RWPE2 (cell line): Measurements from ENCODE around the gene TRMT61A.

ENCODE experiments used
- ATAC-seq: fragments of 200-7000 bp; cut with Tn5 transposase; 3 replicates; pipeline ENCODE4 v1.9.1; 2021; ENCODE audit warnings: low read depth
- DNase-seq: peaks from one replicate; pipeline ENCODE4 v3.0.0-alpha.2; 2020; ENCODE audit warnings: low spot score
- H3K27ac ChIP-seq: fragments of 450-650 bp; 2 replicates; pipeline ENCODE4 v1.5.1; 2017; ENCODE audit warnings: mild to moderate bottlenecking; ENCODE audit not compliant: poor library complexity, severe bottlenecking
- H3K27me3 ChIP-seq: fragments of 250-450 bp; sonication (Bioruptor Pico); 2 replicates; pipeline ENCODE4 v1.5.1; 2021; ENCODE audit warnings: mild to moderate bottlenecking, moderate library complexity; ENCODE audit not compliant: insufficient read depth, poor library complexity, severe bottlenecking
- H3K36me3 ChIP-seq: fragments of 250-450 bp; sonication (Bioruptor Pico); 2 replicates; pipeline ENCODE4 v1.5.1; 2020; ENCODE audit warnings: low read depth, mild to moderate bottlenecking, moderate library complexity
- H3K4me1 ChIP-seq: fragments of 250-450 bp; sonication (Bioruptor Pico); 2 replicates; pipeline ENCODE4 v1.5.1; 2021; ENCODE audit warnings: mild to moderate bottlenecking, moderate library complexity; ENCODE audit not compliant: insufficient read depth, poor library complexity, severe bottlenecking
- H3K4me3 ChIP-seq: fragments of 250-450 bp; sonication (Bioruptor Pico); 2 replicates; pipeline ENCODE4 v1.5.1; 2021; ENCODE audit warnings: mild to moderate bottlenecking, moderate library complexity; ENCODE audit not compliant: severe bottlenecking
- H3K9me3 ChIP-seq: fragments of 250-450 bp; sonication (Bioruptor Pico); 2 replicates; pipeline ENCODE4 v1.5.1; 2021; ENCODE audit warnings: mild to moderate bottlenecking, moderate library complexity; ENCODE audit not compliant: severe bottlenecking
- CTCF ChIP-seq: fragments of 450-650 bp; IDR thresholded peaks from one replicate; pipeline ENCODE4 v1.5.1; 2017; ENCODE audit warnings: mild to moderate bottlenecking, moderate library complexity; ENCODE audit not compliant: poor library complexity, severe bottlenecking

The TRMT61A gene

GRCh38 chr14:103584326-103584915 is 55.4 kb downstream of the TRMT61A start:
- Histone ChIP-seq H3K4me1 (peaks cover 13% of the 10 kb centered on the region), H3K9me3 (no peaks in the 10 kb centered on the region), H3K36me3 (peaks cover 44% of the 10 kb centered on the region), H3K27ac (no peak overlapping the region), H3K4me3 (no peak overlapping the region), H3K27me3 (no peaks in the 10 kb centered on the region)
- DNase-seq (no peak), ATAC-seq (no peak)
- TF ChIP-seq CTCF, result no peak
